ENCODE measurements around the gene INSC. TPM values are rescaled to one million over a fixed set of nuclear protein-coding genes. Genes with fewer than 3 reads are reported as not detected.

INSC gene
- total RNA-seq, 1 experiment from 2014 or later: 0.17 TPM

GRCh38 chr11:15222777-15223176 is 108.1 kb downstream of the INSC start:
- Histone ChIP-seq H3K9me2 (ENCODE audit: insufficient read depth) (no peaks in the 10 kb centered on the region), H3K4me2 (ENCODE audit: low read length) (no peak overlapping the region), H3K9me3 (ENCODE audit: control insufficient read depth in 1 of 2, insufficient read depth in 1 of 2, low read depth in 1 of 2, low read length in 2 of 2) (no peaks in the 10 kb centered on the region), H3K79me2 (ENCODE audit: insufficient read depth, low read length) (no peaks in the 10 kb centered on the region), H3K9ac (ENCODE audit: low read length) (no peak overlapping the region), H3K4me3 (replicated peaks in 1 of 2; ENCODE audit: low read depth in 1 of 2, low read length in 2 of 2) (no peak overlapping the region), H2AFZ (ENCODE audit: low read depth, low read length, poor library complexity, severe bottlenecking) (no peak overlapping the region), H4K20me1 (ENCODE audit: insufficient read depth) (no peaks in the 10 kb centered on the region), H3K27me3 (ENCODE audit: insufficient read depth, low read length) (no peaks in the 10 kb centered on the region), H3K4me1 (ENCODE audit: control insufficient read depth in 1 of 2, insufficient read depth in 2 of 2, low read length in 2 of 2) (0 out of 4 replicates have a peak, but pooled peaks cover 0 to 2% of the 10 kb centered on the region in 2 experiments), H3K36me3 (ENCODE audit: control insufficient read depth in 1 of 2, insufficient read depth in 2 of 2, low read length in 2 of 2) (no peaks in the 10 kb centered on the region), H3K27ac (ENCODE audit: low read depth, low read length) (no peak overlapping the region)
- RAD21 ChIA-PET (ENCODE audit: low non-redundant PET in 1 of 2, low total read pairs in 2 of 2, uncharacterized antibody in 2 of 2, unreplicated experiment in 2 of 2): no interaction called here
- ATAC-seq: no peak
- CTCF ChIA-PET: no interaction called here
- DNase-seq (ENCODE audit: low read depth, low spot score): no peak
- BruUV-seq (replicated peaks): no TSS peak
- intact Hi-C loops (cut with micrococcal nuclease): no loop called here
- no peak for TF ChIP-seq MAX (IDR thresholded peaks at IDR 0.05)
- TF ChIP-seq CTCF (IDR thresholded peaks at IDR 0.05 in 2 of 3, conservative IDR thresholded peaks at IDR 0.05 in 1 of 3; ENCODE audit: borderline replicate concordance in 1 of 3, insufficient read depth in 1 of 3, low read depth in 2 of 3, low read length in 2 of 3): no peak
- TF ChIP-seq ZFX (IDR thresholded peaks at IDR 0.05): no peak
- POLR2A ChIA-PET: interaction anchor here (1.4 kb wide), 1 partner anchor 315 kb away, joined by 3 read pairs; no protein-coding TSS in a partner anchor

- Histone ChIP-seq H3K9ac (ENCODE audit: low read length) (no peak overlapping the region), H3K27me3 (ENCODE audit: insufficient read depth, low read length) (no peaks in the 10 kb centered on the region), H3K9me2 (ENCODE audit: insufficient read depth) (no peaks in the 10 kb centered on the region), H3K36me3 (ENCODE audit: control insufficient read depth in 1 of 2, insufficient read depth in 2 of 2, low read length in 2 of 2) (no peaks in the 10 kb centered on the region), H2AFZ (ENCODE audit: low read depth, low read length, poor library complexity, severe bottlenecking) (no peak overlapping the region), H3K79me2 (ENCODE audit: insufficient read depth, low read length) (no peaks in the 10 kb centered on the region), H3K9me3 (ENCODE audit: control insufficient read depth in 1 of 2, insufficient read depth in 1 of 2, low read depth in 1 of 2, low read length in 2 of 2) (no peaks in the 10 kb centered on the region), H3K27ac (ENCODE audit: low read depth, low read length) (no peak overlapping the region), H3K4me1 (ENCODE audit: control insufficient read depth in 1 of 2, insufficient read depth in 2 of 2, low read length in 2 of 2) (0 out of 4 replicates have a peak, but pooled peaks cover 0 to 2% of the 10 kb centered on the region in 2 experiments), H3K4me3 (replicated peaks in 1 of 2; ENCODE audit: low read depth in 1 of 2, low read length in 2 of 2) (no peak overlapping the region), H3K4me2 (ENCODE audit: low read length) (no peak overlapping the region), H4K20me1 (ENCODE audit: insufficient read depth) (no peaks in the 10 kb centered on the region)
- POLR2A ChIA-PET: interaction anchor here (1.4 kb wide), 1 partner anchor 316 kb away, joined by 3 read pairs; no protein-coding TSS in a partner anchor
- DNase-seq (ENCODE audit: low read depth, low spot score): no peak
- intact Hi-C loops (cut with micrococcal nuclease): no loop called here
- no peak for ATAC-seq
- BruUV-seq (replicated peaks): no TSS peak
- CTCF ChIA-PET: no interaction called here
- RAD21 ChIA-PET (ENCODE audit: low non-redundant PET in 1 of 2, low total read pairs in 2 of 2, uncharacterized antibody in 2 of 2, unreplicated experiment in 2 of 2): no interaction called here
- TF ChIP-seq TCF7L2 (IDR thresholded peaks at IDR 0.05; ENCODE audit: borderline replicate concordance, extremely low read depth, insufficient read depth, insufficient read length): no peak
- TF ChIP-seq JUND (IDR thresholded peaks at IDR 0.05): no peak
- TF ChIP-seq MAX (IDR thresholded peaks at IDR 0.05): no peak
- no peak for TF ChIP-seq SRF (IDR thresholded peaks at IDR 0.05; ENCODE audit: low read depth)
- no peak for TF ChIP-seq POLR2A (IDR thresholded peaks at IDR 0.05; ENCODE audit: borderline replicate concordance, extremely low read depth, insufficient read depth, insufficient read length)
- TF ChIP-seq EZH2phosphoT487 (IDR thresholded peaks at IDR 0.05; ENCODE audit: borderline replicate concordance): no peak
- TF ChIP-seq CBX3 (IDR thresholded peaks at IDR 0.05; ENCODE audit: low read depth): no peak
- TF ChIP-seq ZBTB33 (IDR thresholded peaks at IDR 0.05; ENCODE audit: extremely low read depth, insufficient replicate concordance, low read length): no peak
- TF ChIP-seq REST (IDR thresholded peaks at IDR 0.05; ENCODE audit: low read depth): no peak
Observed at GRCh38 chr11:15223318-15223717, 108.6 kb downstream of the INSC start.

Measured in HCT116 (cell line).